NK-92 (cell line): ENCODE results near the gene UBXN6.

Experiments used
- DNase-seq: peaks from one replicate; lab custom pipeline; 2025; ENCODE audit not compliant: unreplicated experiment; lab: John Stamatoyannopoulos, UW

UBXN6 gene

DNA sequence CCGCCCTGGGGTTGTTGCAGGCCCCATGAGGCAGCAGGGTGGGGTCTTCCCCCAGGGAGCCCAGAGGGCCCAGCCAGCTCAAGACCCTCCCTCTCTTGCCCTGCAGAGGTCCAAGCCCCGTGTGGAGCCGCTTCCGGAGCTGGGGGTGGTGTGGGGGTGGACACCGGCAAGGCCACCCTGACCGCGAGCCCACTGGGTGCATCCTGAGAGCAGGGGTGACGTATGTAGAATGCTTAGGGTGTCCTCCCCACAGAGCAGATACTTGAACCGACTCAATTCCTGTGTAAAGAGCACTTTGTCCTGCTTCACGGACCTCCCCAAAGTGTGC lies 14.8 kb downstream of the UBXN6 start:
- no peak for DNase-seq

DNA sequence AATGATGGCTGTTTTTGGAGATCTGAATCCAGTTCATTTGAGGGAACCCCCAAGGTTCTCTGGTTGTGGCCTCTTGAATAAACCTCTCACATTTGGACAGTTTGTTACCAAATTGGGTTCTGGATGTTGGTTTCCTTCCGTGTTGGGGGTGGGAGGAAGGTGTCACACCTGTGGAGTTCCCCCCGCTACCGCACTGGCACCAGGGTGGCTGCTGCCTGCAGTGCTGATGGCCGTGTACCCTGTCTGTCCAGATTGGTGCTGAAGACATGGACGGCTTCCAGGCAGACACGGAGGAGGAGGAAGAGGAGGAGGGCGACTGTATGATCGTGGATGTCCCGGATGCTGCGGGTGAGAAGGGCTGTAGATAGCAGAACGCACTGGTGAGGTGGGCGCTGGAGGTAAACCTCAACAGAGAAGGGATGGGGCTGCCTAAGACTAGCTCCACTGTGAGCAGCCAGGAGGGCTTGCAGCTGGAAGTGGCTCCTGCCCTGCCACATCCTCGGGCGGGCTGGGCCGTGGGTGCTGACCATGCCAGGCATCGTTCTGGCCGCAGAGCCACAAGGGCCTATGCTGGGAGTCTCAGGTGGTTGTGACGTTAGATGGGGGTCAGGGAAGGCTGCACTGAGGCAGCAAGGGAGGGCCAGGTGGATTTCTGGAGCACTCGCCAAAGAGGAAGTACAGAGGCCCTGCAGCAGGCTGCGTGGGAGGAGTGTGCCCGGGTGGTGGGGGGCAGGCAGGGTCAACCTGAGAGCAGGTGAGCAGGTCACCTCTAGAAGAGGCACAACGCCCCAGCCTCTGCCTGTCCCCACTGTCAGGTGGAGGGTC lies 15.4 kb downstream of the UBXN6 start:
- no peak for DNase-seq

DNA sequence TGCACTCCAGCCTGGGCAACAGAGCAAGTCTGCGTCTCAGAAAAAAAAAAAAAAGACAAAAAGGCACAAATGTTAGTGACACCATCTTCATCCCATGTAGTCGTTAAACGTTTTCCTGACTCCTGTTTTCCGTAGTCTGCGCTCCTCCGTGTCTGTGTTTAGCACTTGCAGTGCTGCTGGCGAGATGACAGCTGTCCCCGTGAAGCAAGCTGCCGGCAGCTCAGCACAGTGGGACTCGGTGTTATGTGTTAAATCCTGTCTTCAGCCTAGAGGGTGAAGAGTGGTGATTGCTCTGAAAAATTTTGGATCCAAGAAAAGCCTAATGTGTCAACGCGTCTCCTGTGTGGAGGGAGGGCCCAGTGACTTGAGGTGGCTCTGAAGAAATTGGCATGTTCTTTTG lies 18.4 kb downstream of the UBXN6 start:
- no peak for DNase-seq

DNA sequence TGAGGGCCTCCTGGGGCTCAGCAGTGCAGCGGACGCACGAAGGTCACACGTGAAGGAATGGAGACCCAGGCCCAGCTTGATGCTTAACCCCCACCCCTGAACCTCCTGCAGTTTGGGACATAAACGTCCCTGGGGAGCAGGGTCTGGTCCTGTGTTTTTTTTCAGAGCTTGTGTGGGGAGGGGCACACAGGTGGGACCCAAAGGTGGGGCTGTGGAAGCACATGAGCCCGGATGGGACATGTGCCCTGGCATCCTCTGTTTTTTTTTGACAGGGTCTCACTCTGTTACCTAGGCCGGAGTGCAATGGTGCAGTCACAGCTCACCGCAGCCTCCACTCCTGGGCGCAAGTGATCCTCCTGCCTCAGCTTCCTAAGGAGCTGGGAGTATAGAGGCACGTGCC lies 20.5 kb downstream of the UBXN6 start:
- DNase-seq: no peak

DNA sequence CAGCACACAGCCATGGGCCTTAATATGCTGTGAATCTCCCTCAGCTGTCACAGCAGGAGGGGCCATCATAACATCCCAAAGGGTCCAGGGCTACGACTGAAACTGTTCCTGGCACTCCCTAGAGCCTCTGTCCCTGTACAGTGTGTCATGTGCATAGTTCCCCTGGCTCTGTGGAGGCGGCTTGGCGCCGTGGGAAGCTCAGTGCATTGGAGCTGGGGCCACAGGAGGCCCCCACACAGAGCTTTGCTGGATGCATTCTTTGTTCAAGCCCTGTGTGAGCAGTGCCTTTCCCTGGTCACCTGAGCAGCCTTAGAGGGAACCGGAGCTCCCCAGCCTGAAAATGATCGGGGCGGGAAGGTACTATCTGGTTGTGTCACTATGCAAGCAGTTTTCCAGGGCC lies 21.4 kb downstream of the UBXN6 start:
- DNase-seq: no peak

DNA sequence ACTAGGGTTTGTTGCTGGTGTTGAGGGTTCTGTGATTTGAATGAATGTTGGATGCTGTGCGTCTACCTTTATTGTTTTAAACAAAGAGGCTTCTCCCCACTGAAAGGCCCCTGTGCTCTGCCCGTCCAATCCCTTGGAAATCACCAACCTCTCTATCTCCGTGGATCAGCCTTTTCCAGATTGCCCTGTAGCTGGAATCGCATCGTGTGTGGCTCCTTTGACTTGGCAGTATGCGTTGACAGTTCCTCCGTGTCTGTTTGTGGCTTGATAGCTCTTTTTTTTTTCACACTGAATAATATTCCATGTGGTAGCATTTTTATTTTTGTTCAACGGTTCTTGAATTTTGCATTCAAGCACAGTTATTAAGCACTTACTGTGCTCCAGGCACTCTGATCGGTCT lies 23.2 kb downstream of the UBXN6 start:
- DNase-seq: no peak

DNA sequence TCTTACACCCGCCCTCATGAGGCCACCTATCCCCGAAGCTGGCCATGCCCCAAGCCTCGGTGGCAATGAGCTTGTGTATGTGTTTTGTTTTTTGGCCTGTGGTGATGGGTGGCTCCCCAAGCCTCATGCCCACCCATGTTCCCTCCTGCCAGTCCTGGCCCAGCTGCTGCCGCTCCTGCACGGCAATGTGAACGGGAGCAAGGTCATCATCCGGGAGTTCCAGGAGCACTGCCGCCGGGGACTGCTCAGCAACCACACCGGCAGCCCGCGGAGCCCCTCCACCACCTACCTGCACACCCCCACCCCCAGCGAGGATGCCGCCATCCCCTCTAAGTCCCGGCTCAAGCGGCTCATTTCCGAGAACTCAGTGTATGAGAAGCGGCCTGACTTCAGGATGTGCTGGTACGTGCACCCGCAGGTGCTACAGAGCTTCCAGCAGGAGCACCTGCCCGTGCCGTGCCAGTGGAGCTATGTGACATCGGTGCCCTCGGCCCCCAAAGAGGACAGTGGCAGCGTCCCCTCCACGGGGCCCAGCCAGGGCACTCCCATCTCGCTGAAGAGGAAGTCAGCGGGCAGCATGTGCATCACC lies 24.6 kb downstream of the UBXN6 start:
- no peak for DNase-seq

DNA sequence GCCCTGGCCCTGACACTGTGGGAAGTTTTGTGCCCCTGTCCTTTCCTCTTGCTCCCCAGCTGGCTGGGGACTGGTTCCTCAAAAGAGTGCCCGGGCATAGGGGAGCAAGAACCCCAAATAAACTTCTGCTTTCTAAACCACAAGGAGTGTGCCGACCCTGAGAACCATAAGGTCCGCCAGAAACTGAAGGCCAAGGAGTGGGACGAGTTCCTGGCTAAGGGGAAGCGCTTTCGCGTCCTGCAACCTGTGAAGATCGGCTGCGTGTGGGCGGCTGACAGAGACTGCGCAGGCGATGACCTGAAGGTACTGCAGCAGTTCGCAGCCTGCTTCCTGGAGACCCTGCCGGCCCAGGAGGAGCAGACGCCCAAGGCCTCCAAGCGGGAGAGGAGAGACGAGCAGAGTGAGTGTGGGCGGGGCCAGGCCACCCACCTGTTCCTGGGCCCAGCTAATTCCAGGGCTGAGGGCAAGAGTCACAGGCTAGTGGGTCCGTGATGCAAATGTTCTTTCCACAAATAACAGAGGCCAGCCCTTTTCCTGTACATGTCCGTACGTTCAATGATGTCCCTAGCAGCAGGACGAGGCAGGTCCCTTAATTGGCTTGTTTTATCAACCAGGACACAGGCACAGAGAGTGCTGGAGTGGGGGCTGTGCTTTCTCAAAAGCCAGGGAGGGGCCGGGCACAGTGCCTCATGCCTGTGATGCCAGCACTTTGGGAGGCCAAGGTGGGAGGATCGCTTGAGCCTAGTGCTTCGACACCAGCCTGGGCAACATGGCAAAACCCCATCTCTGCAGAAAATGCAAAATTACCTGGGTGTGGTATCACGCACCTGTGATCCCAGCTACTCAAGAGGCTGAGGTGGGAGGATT lies 25.6 kb downstream of the UBXN6 start:
- no peak for DNase-seq

DNA sequence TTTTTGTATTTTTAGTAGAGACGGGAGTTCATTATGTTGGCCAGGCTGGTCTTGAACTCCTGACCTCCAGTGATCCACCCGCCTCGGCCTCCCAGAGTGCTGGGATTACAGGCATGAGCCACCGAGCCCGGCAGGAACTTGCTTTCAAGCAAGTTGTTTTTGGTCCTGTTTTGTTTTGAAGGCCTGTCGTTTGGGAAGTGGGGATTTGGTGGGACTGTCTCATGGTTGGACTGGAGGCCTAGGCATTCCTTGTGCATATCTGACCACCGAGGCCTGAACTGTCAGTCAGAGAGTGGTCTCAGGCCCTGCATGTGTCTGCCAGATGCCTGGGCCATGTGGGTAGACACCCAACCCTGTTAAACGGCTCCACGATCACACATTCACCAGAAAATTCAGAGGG lies 26.3 kb downstream of the UBXN6 start:
- no peak for DNase-seq

DNA sequence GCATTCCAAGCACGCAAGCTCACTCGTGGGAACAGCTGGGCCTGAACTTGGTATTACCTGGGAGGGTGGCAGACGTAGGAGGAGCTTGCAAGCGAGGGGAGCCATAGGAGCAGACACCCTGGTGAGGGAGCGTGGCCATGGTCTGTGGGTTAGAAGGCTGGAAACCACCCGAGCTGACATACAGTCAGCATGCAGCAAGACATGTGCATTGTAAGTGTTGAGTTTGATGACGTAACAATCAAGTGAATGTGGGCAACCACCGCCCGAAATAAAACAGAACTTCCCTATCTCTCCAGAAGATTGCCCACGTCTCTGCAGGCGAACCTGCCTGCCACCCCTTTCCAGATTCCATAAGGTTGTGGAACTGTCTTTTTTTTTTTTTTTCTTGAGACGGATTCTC lies 26.8 kb downstream of the UBXN6 start:
- DNase-seq: no peak

DNA sequence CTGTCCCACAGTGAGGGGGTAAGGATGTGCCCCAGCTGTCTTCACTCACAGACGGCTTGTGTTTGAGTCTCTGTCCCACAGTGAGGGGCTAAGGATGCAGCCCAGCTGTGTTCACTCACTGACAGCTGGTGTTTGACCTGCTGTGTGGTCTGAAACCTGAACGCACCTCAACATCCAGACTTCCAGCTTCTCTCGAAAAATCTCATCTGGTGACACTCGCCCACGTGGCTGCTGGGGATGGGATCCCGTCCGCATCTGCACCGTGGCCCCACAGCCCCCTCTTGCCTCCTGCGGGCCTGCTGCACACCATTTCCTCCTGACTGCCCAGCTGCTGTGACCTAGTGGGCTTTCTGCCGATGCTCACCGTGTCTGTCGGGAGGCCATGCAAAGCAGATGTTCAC lies 27.8 kb downstream of the UBXN6 start:
- no peak for DNase-seq

DNA sequence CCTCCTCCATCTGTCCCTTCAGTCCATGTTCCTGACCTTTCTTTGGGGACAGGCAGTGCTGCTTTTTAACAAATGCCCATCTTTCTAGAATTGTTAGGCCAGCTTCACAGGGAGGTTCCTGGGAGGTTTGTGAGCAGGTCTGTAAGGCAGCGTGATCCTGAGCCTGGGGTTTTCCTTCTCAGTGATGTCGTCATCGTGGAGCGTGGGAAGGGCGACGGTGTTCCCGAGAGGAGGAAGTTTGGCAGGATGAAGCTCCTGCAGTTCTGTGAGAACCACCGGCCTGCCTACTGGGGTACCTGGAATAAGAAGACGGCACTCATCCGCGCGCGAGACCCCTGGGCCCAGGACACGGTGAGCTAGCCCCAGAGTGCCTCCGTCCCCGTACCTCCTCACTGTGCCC lies 28.3 kb downstream of the UBXN6 start:
- no peak for DNase-seq

DNA sequence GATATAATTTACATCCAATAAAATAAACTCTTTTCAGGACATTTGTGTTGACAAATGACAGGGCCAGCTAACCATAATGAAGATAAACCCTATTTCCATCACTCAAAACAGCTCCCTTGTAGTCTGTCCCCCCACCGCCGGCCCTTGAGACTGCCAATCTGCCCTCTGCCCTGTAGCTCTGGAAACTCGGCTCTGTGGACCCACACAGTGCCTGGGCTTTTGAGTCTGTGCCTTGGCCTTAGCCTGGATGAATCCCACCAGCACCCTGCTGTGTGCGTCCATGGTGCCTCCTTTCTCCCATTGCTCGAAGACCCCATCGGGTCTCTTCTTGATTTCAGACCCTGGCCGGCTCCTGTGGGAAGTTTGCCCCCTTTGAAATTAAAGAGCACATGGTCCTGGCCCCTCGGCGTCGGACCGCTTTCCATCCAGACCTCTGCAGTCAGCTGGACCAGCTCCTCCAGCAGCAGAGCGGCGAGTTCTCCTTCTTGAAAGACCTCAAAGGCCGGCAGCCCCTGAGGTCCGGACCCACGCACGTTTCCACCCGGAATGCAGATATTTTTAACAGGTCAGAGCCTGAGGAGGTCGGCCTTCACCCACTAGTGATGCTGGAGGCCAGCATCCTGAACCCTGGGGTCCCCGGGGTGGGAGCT lies 29.1 kb downstream of the UBXN6 start:
- no peak for DNase-seq

DNA sequence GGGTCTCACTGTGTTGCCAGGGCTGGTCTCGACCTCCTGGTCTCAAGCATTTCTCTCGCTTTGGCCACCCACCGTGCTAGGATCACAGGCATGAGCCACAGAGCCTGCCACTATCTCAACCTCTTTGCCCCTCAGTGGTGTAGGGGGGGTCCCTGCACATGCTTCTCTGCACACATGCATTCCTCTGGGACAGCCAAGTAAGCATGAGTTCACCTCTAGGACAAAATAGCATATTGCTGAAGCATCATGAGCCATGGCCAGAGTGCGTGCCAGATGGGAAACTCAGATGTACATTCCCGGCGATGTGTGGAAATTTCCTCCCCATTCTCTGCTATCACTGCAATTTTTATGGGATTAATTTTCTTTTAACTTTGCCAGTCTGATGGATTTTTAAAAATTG lies 32.1 kb downstream of the UBXN6 start:
- no peak for DNase-seq

DNA sequence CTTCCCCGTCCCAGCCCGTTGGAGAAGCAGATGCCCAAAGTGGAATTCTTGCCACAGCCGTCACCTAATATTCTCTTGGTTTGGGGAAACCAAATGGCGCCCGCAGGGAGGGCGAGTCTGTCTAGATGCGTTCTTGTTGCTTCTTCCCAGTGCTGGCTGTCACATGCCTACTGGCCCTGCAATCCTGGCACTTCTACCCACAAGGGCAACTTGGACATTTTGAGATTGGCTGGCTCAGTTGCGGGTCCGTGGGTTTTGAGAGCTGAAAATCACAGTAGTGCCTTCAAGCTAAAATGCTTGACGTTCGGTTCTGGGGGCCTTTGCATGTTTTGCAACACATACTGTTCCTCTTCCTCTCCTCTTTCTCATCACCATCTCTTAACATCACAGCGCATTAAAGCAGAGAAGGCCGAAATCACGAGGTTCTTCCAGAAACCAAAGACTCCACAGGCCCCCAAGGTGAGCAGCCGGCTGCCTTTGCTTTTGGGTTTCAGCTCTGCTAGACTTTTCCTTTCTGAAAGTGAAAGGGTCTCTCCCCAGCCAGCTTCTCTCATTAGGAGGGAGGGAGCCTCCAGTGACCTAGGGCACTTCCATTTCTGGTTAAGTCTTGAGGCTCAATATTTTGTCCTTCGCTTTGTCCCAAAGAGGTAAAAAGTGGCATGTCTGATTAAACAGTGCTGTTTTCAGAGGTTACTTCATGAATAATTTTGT lies 34.0 kb downstream of the UBXN6 start:
- DNase-seq: no peak

DNA sequence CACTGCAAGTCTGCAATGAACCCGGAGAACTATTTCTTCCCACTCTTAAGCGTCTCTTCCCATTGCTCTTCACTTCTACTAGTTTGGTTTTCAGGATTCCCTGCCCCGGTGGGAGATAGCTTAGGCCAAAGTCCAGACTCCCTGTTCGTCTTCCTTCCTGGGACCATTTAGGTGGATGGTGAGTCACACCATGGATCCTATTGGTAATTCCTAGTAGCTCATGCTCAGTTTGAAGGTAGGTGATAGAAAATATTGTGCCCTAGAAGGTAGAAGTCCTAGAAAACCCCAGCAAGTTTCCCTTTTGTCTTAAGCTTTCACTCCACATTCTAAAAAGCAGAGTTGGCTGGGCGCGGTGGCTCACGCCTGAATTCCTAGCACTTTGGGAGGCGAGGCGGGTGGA lies 41.3 kb downstream of the UBXN6 start:
- DNase-seq: no peak

DNA sequence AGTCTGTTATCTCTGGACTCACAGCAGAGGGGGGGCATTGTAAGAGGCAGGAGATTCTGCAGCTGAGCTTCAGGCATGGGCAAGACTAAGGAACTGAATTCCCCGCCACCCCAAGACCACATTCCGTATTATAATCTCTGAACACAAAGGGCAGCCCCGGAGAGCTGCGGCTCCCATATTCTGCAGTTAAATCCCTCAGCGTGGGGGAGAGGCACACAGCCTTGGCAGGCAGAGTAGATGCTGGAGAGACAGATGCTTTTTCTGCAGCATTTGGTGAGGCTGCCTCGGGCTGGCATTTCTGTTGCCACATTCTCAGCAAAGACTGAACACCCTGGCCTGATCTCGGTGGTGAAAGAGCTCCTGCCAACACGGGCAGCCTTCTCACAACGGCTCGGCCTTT lies 42.2 kb downstream of the UBXN6 start:
- DNase-seq: no peak

DNA sequence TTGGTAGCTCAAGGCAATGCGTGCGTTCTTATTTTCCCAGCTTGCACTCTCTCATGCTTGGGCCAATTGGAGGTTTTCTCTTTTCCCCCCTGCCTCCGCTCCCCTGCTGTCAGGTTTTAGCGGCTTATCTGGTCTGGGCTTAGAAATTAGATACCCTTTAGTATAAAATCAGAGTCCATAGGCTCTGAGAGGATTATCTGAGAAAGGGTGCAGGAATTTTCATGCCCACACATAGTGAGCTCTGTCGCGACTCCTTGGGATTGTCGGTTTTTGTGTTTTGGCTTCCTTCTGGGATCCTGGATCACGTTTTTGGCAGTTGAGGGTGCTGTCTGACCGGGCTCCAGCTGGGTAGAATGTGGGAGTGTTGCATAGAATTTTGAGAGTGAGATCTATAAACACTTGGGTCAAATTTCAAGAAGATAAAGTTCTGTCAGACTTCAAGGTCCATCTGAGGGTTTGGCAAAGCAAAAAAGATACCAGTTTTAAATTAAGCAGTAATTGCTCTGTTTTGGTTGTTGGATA lies 42.7 kb downstream of the UBXN6 start:
- DNase-seq: no peak

DNA sequence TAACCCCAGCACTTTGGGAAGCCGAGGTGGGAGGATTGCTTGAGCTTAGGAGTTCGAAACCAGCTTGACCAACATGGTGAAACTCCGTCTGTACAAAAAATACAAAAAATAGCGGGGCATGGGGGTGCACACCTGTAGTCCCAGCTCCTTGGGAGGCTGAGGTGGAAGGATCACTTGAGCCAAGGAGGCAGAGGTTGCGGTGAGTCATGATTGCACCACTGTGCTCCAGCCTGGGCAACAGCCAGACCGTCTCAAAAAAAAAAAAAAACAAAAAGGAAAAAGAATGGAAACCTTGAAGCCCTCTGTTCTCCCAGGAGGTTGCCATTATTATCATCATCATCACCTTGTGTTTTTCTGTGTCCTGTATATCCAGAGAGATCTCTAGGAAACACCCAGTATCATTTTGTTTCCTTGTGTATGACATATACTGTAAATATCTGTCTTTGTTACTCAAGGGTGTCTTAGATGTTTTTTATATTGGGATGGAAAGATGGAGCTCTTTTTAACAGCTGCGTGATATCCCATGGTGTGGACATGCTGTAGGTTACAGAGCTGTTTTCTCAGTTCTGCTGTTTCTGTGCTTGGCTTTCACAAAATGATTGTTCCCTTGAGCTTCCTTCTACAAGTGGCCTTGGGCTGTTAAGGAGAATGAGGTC lies 43.3 kb downstream of the UBXN6 start:
- DNase-seq: no peak

DNA sequence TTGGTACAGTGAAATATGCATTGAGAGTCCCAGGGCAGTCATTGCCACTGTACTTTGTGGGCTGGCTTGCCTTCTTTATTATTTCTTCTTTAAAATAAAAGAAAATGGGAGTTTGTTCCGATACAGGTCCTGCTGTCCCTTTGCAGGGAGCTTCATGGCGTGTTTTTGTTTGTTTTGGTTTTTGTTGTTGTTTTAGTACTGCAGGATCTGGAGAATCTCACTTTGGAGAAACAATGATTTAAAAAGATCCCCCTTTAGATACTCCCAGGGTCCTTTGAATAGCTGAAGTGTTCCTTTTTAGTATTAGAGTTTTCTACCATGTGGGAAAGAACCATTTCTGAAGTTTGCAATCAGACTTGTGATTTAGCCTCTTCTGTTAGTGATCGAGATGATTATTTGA lies 44.0 kb downstream of the UBXN6 start:
- DNase-seq: no peak
